ENCODE measurements around the gene DOCK11.

GRCh38 chrX:118660085-118660484 lies 164.5 kb downstream of the DOCK11 start:
- TF ChIP-seq EP300 (IDR thresholded peaks at IDR 0.05; ENCODE audit: borderline replicate concordance in 1 of 2, control insufficient read depth in 1 of 2, low read depth in 2 of 2, low read length in 2 of 2) (no peak), CEBPB (IDR thresholded peaks at IDR 0.05; ENCODE audit: borderline replicate concordance in 1 of 2, low read depth in 2 of 2, low read length in 2 of 2) (no peak)
